RWPE2 (cell line): Measurements from ENCODE around the gene LMBR1.

ENCODE experiments used
- ATAC-seq: fragments of 200-7000 bp; cut with Tn5 transposase; 3 replicates; pipeline ENCODE4 v1.9.1; 2021; ENCODE audit warnings: low read depth
- DNase-seq: peaks from one replicate; pipeline ENCODE4 v3.0.0-alpha.2; 2020; ENCODE audit warnings: low spot score
- H3K27ac ChIP-seq: fragments of 450-650 bp; 2 replicates; pipeline ENCODE4 v1.5.1; 2017; ENCODE audit warnings: mild to moderate bottlenecking; ENCODE audit not compliant: poor library complexity, severe bottlenecking
- H3K27me3 ChIP-seq: fragments of 250-450 bp; sonication (Bioruptor Pico); 2 replicates; pipeline ENCODE4 v1.5.1; 2021; ENCODE audit warnings: mild to moderate bottlenecking, moderate library complexity; ENCODE audit not compliant: insufficient read depth, poor library complexity, severe bottlenecking
- H3K36me3 ChIP-seq: fragments of 250-450 bp; sonication (Bioruptor Pico); 2 replicates; pipeline ENCODE4 v1.5.1; 2020; ENCODE audit warnings: low read depth, mild to moderate bottlenecking, moderate library complexity
- H3K4me1 ChIP-seq: fragments of 250-450 bp; sonication (Bioruptor Pico); 2 replicates; pipeline ENCODE4 v1.5.1; 2021; ENCODE audit warnings: mild to moderate bottlenecking, moderate library complexity; ENCODE audit not compliant: insufficient read depth, poor library complexity, severe bottlenecking
- H3K4me3 ChIP-seq: fragments of 250-450 bp; sonication (Bioruptor Pico); 2 replicates; pipeline ENCODE4 v1.5.1; 2021; ENCODE audit warnings: mild to moderate bottlenecking, moderate library complexity; ENCODE audit not compliant: severe bottlenecking
- H3K9me3 ChIP-seq: fragments of 250-450 bp; sonication (Bioruptor Pico); 2 replicates; pipeline ENCODE4 v1.5.1; 2021; ENCODE audit warnings: mild to moderate bottlenecking, moderate library complexity; ENCODE audit not compliant: severe bottlenecking
- TF ChIP-seq, protein P1 (sequence below): fragments of 450-650 bp; IDR thresholded peaks from one replicate; pipeline ENCODE4 v1.5.1; 2017; ENCODE audit warnings: mild to moderate bottlenecking, moderate library complexity; ENCODE audit not compliant: poor library complexity, severe bottlenecking

Gene LMBR1

DNA sequence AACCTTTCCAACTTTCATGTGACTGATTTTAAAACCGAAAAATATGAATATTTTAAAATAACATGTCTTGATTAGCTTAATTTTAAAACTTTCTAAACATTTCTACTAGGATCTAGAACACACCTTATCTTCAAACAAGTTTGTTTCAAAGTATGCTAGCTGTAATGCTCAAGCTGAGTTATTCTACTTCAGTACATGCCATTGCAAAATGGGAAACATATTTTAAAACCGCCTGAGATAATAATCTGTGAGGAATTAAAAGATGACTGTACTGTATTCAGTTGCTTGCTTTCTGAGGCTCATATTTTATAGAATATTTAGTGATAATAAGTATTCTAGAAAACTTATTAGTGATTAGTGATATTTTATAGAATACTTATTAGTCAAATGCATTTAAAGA lies 99.6 kb downstream of the LMBR1 start:
- ATAC-seq (no peak), DNase-seq (no peak)
- Histone ChIP-seq H3K27me3 (no peaks in the 10 kb centered on the region), H3K27ac (no peak overlapping the region), H3K4me1 (no peaks in the 10 kb centered on the region), H3K36me3 (peaks cover 25% of the 10 kb centered on the region), H3K9me3 (no peaks in the 10 kb centered on the region), H3K4me3 (no peak overlapping the region)
- TF ChIP-seq, protein P1, sequence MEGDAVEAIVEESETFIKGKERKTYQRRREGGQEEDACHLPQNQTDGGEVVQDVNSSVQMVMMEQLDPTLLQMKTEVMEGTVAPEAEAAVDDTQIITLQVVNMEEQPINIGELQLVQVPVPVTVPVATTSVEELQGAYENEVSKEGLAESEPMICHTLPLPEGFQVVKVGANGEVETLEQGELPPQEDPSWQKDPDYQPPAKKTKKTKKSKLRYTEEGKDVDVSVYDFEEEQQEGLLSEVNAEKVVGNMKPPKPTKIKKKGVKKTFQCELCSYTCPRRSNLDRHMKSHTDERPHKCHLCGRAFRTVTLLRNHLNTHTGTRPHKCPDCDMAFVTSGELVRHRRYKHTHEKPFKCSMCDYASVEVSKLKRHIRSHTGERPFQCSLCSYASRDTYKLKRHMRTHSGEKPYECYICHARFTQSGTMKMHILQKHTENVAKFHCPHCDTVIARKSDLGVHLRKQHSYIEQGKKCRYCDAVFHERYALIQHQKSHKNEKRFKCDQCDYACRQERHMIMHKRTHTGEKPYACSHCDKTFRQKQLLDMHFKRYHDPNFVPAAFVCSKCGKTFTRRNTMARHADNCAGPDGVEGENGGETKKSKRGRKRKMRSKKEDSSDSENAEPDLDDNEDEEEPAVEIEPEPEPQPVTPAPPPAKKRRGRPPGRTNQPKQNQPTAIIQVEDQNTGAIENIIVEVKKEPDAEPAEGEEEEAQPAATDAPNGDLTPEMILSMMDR, result no peak

DNA sequence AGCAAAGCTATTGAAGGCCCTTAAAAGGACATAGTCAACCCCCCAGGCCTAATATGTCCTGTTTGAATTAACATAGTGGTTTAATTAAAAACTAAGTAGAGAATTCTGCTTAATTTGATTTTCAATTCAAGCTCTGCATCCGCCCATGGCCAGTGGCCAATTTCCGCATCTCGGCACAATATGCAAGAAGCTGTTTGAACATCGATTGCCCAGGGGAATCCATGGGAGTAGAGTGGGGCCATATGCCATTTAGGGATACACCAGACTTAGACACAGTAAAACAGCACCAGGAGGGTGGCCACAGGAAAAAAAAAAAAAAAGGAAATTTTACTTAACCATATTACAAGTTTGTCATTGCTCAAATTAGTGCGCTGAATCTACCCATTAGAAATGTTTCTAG lies 100.4 kb downstream of the LMBR1 start:
- TF ChIP-seq, protein P1, result no peak
- Histone ChIP-seq H3K36me3 (peaks cover 25% of the 10 kb centered on the region), H3K27me3 (no peaks in the 10 kb centered on the region), H3K4me3 (no peak overlapping the region), H3K9me3 (no peaks in the 10 kb centered on the region), H3K27ac (no peak overlapping the region), H3K4me1 (no peaks in the 10 kb centered on the region)
- no peak for ATAC-seq
- DNase-seq, result no peak

DNA sequence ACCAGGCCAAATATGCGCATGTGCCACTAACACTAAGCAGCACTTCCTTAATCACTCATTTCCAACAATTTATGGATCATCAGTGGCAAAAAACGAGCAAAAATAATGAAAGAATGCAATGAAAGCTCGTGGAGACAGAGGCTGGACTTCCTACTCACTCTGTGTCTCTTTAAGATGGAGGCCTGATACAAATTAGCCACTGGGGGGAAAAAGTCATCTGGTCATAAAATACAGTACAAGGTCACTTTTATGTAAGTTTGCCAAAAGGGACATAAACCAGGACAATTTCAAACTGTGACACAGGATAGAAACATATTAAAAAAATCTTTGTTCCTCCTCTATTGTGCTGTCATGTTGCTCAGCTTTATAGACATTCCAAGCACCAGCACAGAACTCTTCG lies 101.7 kb downstream of the LMBR1 start:
- no peak for DNase-seq
- no peak for ATAC-seq
- Histone ChIP-seq H3K27ac (no peak overlapping the region), H3K4me1 (no peaks in the 10 kb centered on the region), H3K4me3 (no peak overlapping the region), H3K36me3 (peaks cover 23% of the 10 kb centered on the region), H3K27me3 (no peaks in the 10 kb centered on the region), H3K9me3 (no peaks in the 10 kb centered on the region)
- TF ChIP-seq, protein P1, result no peak

DNA sequence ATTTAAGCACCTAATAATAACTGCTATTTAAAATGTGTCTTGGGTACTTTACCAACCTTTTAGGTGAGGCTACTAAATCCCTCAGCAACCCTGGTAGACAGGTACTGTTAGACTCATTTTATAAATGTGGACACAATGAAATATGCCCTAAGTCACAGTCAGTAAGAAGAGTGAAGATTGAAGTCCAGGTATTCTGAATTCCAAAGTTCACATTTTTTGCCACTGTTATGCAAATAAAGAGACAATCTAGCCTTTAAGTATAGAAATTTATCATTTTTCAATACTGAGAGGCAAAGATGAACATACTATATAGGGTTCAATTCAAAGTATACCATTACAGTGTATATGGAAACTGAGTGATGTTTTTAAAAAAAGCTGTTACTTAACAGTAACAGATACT lies 102.7 kb downstream of the LMBR1 start:
- DNase-seq, result no peak
- TF ChIP-seq, protein P1, result no peak
- Histone ChIP-seq H3K27me3 (no peaks in the 10 kb centered on the region), H3K9me3 (no peaks in the 10 kb centered on the region), H3K4me3 (no peak overlapping the region), H3K27ac (no peak overlapping the region), H3K36me3 (peaks cover 13% of the 10 kb centered on the region), H3K4me1 (no peaks in the 10 kb centered on the region)
- ATAC-seq, result no peak

DNA sequence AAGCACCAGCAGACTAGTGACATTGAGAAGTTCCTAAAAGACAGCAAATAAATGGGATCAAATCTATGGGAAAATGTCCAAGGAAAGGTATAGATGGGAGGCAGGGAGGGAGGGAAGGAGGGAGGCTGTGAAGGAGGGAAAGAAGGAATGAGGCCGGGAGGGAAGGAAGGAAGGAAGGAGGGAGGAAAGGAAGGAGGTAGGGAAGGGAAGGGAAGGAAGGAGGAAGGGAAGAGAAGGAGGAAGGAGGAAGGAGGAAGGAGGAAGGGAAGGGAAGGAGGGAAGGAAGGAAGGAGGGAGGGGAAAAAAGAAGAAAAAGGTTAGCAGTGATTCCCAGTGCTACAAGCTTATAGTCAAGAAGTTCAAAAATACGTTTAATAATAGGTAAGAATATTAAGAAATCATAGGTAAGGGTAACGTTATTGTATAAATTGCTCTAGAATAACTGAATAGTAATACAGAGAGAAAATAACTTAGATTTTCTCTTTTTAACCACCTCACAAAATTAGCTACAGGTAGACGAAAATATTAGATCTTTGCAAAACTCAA lies 106.9 kb downstream of the LMBR1 start:
- DNase-seq (no peak), ATAC-seq (no peak)
- Histone ChIP-seq H3K4me1 (no peaks in the 10 kb centered on the region), H3K4me3 (no peak overlapping the region), H3K36me3 (0 out of 2 replicates have a peak, but pooled peaks cover 6% of the 10 kb centered on the region), H3K27me3 (no peaks in the 10 kb centered on the region), H3K9me3 (no peaks in the 10 kb centered on the region), H3K27ac (no peak overlapping the region)
- TF ChIP-seq, protein P1, result no peak
